Duodenal mucosa (tissue), 2 donors: ENCODE results near the gene MYO3B.

Experiments
- H3K27ac ChIP-seq: one replicate; pipeline ENCODE4 v1.7.0; 2013; ENCODE audit warnings: low read depth, low read length
- H3K27me3 ChIP-seq, 2 donors: one replicate each; pipeline ENCODE4 v1.7.0; 2013; ENCODE audit warnings: low read length in 2 of 2, control low read depth in 1 of 2; ENCODE audit not compliant: insufficient read depth in 2 of 2, control insufficient read depth in 1 of 2
- H3K36me3 ChIP-seq, 2 donors: one replicate each; pipeline ENCODE4 v1.7.0; 2013; ENCODE audit warnings: low read length in 2 of 2, control low read depth in 1 of 2; ENCODE audit not compliant: insufficient read depth in 2 of 2, control insufficient read depth in 1 of 2
- H3K4me1 ChIP-seq, 2 donors: one replicate each; pipeline ENCODE4 v1.7.0; 2013; ENCODE audit warnings: low read length in 2 of 2, control low read depth in 1 of 2; ENCODE audit not compliant: insufficient read depth in 2 of 2, control insufficient read depth in 1 of 2
- H3K4me3 ChIP-seq, 2 donors: one replicate each; pipeline ENCODE4 v1.7.0; 2013; ENCODE audit warnings: low read length in 2 of 2, low read depth in 1 of 2
- H3K9ac ChIP-seq, 2 donors: one replicate each; pipeline ENCODE4 v1.7.0; 2013; ENCODE audit warnings: low read length in 2 of 2, low read depth in 1 of 2
- H3K9me3 ChIP-seq, 2 donors: one replicate each; pipeline ENCODE4 v1.7.0; 2013; ENCODE audit warnings: low read length in 2 of 2, control low read depth in 1 of 2; ENCODE audit not compliant: control insufficient read depth in 1 of 2

The MYO3B gene

GRCh38 chr2:170306293-170306873 lies 128.4 kb downstream of the MYO3B start:
- Histone ChIP-seq H3K4me1 (peaks cover 13 to 19% of the 10 kb centered on the region in 2 donors), H3K9ac (no peak overlapping the region), H3K27me3 (no peaks in the 10 kb centered on the region), H3K36me3 (no peaks in the 10 kb centered on the region), H3K4me3 (no peak overlapping the region), H3K9me3 (no peaks in the 10 kb centered on the region), H3K27ac (no peak overlapping the region)

DNA sequence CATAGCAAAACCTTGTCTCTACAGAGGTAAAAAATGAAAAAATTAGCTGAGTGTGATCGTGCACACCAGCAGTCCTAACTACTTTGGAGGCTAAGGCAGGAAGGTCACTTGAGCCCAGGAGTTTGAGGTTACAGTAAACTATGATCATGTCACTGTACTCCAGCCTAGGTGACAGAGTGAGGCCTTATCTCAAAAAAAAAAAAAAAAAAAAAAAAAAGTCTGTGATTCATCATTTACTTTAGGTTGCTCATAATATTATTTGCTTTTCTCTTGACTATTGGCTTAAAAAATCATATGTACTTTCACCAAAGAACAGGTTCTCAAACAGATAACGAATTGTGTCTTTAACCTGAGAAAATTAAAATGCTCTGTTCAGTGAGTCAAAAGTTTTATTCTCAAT lies 129.1 kb downstream of the MYO3B start:
- H3K9ac ChIP-seq = no peak overlapping the region
- H3K4me1 ChIP-seq = peaks cover 13 to 19% of the 10 kb centered on the region in 2 donors
- H3K4me3 ChIP-seq = no peak overlapping the region
- no peaks in the 10 kb centered on the region for H3K9me3 ChIP-seq
- no peaks in the 10 kb centered on the region for H3K27me3 ChIP-seq
- H3K27ac ChIP-seq = no peak overlapping the region
- no peaks in the 10 kb centered on the region for H3K36me3 ChIP-seq

GRCh38 chr2:170307555-170308351 lies 129.8 kb downstream of the MYO3B start:
- Histone ChIP-seq H3K27me3 (no peaks in the 10 kb centered on the region), H3K36me3 (no peaks in the 10 kb centered on the region), H3K27ac (no peak overlapping the region), H3K9me3 (no peaks in the 10 kb centered on the region), H3K4me1 (peaks cover 13 to 19% of the 10 kb centered on the region in 2 donors), H3K4me3 (no peak overlapping the region), H3K9ac (no peak overlapping the region)

DNA sequence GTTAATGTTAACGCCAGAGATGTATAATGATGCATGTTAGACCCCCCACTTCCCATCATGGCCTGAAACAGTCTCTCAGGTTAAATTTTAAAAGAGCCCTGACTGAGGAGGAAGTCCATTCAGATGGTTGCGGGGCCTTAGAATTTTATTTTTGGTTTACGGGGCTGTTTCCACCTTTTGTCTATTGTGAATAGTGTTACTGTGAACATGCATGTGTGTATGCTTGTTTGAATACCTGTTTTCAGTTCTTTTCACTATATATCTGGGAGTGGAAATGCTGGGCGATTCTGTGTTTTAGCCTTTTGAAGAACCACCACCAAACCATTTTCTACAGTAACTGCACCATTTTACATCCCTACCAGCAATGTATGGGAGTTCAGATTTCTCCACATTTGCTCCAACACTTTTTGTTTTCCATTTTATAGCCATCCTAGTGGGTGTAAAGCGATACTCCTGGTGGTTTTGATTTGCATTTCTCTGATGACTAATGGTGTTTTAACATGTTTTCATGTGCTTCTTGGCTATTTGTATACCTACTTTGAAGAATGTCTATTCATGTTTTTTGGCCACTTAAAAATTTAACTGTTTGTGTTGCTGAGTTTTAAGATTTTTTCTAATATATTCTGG lies 133.0 kb downstream of the MYO3B start:
- Histone ChIP-seq H3K27ac (no peak overlapping the region), H3K9ac (no peak overlapping the region), H3K4me3 (no peak overlapping the region), H3K27me3 (no peaks in the 10 kb centered on the region), H3K4me1 (peaks cover 7 to 23% of the 10 kb centered on the region in 2 donors), H3K9me3 (no peaks in the 10 kb centered on the region), H3K36me3 (no peaks in the 10 kb centered on the region)

DNA sequence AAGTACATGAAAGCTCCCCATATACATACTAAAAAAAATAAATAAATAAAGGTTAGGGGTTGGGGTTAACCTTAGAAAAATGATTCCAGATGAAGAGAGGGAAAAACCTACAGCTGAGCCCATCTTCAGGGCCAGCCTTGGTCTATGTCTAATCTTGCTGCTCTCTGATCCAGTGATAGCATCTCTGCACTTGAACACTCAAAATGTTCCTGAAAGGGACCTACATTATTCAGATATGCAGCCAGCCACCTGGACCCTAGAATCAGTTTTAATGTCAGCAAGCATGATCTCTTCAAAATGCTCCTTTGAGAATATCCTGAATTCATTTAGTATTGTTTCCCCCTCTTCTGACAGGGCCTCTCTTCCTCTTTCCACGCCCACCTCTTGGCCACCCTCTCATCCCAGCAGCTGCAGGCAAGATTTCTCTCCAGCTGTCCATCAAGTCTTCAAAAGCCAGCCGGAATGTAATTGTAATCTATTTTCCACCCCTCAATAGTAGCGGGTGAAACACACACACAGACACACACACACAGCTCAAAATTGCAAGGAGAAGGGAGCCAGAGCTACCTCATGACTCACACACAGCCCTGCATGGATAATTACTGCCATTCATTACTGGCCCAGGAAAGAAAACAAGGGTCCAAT lies 135.5 kb downstream of the MYO3B start:
- H3K36me3 ChIP-seq = no peaks in the 10 kb centered on the region
- H3K9ac ChIP-seq = no peak overlapping the region
- no peaks in the 10 kb centered on the region for H3K27me3 ChIP-seq
- H3K4me1 ChIP-seq = peaks cover 0 to 7% of the 10 kb centered on the region in 2 donors
- no peak overlapping the region for H3K4me3 ChIP-seq
- no peaks in the 10 kb centered on the region for H3K9me3 ChIP-seq
- H3K27ac ChIP-seq = no peak overlapping the region

DNA sequence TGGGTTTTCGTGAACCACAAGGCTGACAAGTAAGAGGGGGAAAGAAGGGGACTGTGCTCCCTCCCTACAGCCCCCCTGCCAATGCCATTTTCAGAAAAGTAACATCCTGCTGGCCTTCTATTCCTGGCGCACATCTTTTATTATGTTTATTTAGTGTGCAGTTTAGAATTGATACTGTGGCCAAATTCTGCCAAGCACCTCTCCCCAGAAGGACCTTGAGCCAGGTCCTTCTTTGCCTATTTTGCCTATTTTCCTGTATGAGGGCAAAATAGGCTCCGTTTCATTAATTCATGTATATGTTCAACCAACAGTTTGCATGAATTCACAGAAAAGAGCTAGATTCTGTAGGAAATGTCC lies 136.0 kb downstream of the MYO3B start:
- H3K4me1 ChIP-seq = peaks cover 0 to 7% of the 10 kb centered on the region in 2 donors
- H3K4me3 ChIP-seq = no peak overlapping the region
- no peaks in the 10 kb centered on the region for H3K36me3 ChIP-seq
- H3K9me3 ChIP-seq = no peaks in the 10 kb centered on the region
- H3K27ac ChIP-seq = no peak overlapping the region
- H3K9ac ChIP-seq = no peak overlapping the region
- H3K27me3 ChIP-seq = no peaks in the 10 kb centered on the region

- Histone ChIP-seq H3K9me3 (no peaks in the 10 kb centered on the region), H3K36me3 (no peaks in the 10 kb centered on the region), H3K4me1 (peaks cover 0 to 7% of the 10 kb centered on the region in 2 donors), H3K9ac (no peak overlapping the region), H3K27me3 (no peaks in the 10 kb centered on the region), H3K4me3 (no peak overlapping the region), H3K27ac (no peak overlapping the region)
Observed at GRCh38 chr2:170314744-170315447, 136.9 kb downstream of the MYO3B start.

DNA sequence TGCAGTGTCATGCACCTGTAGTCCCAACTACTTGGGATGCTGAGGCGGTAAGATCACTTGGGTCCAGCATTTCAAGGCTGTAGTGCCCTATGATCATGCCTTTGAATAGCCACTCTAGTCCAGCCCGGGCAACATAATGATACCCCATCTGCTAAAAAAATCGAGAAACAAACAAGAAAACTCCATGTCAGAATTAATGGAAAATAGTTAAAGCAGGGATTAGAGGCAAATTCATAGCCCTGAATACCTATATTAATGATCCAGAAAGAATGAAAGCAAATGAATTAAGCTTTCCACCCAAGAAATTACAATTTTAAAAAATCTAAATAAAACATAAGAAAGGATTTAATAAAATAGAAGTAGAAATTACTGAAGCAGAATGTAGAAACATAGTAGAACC lies 143.0 kb downstream of the MYO3B start:
- H3K4me1 ChIP-seq = no peaks in the 10 kb centered on the region
- no peak overlapping the region for H3K27ac ChIP-seq
- no peaks in the 10 kb centered on the region for H3K36me3 ChIP-seq
- H3K9me3 ChIP-seq = no peaks in the 10 kb centered on the region
- H3K9ac ChIP-seq = no peak overlapping the region
- H3K27me3 ChIP-seq = no peaks in the 10 kb centered on the region
- no peak overlapping the region for H3K4me3 ChIP-seq

GRCh38 chr2:170321526-170321925 lies 143.6 kb downstream of the MYO3B start:
- H3K36me3 ChIP-seq = no peaks in the 10 kb centered on the region
- H3K4me1 ChIP-seq = no peaks in the 10 kb centered on the region
- H3K27me3 ChIP-seq = no peaks in the 10 kb centered on the region
- no peak overlapping the region for H3K9ac ChIP-seq
- no peaks in the 10 kb centered on the region for H3K9me3 ChIP-seq
- no peak overlapping the region for H3K27ac ChIP-seq
- no peak overlapping the region for H3K4me3 ChIP-seq
